Loucy (cell line): ENCODE results near the gene MYF6.

Experiments used
- H2AFZ ChIP-seq: fragments of 200-600 bp; sonication (generic); 2 replicates; pipeline ENCODE4 v1.6.0; 2016; ENCODE audit warnings: antibody characterized with exemption, mild to moderate bottlenecking, low read length, moderate library complexity
- H3F3A ChIP-seq: fragments of 200-600 bp; 2 replicates; pipeline ENCODE4 v1.6.0; 2016; ENCODE audit warnings: antibody characterized with exemption, low read depth, mild to moderate bottlenecking
- H3K27me3 ChIP-seq: fragments of 200-600 bp; sonication (generic); 2 replicates; pipeline ENCODE4 v1.6.1; 2014; ENCODE audit warnings: low read length, mild to moderate bottlenecking; ENCODE audit not compliant: insufficient read depth, poor library complexity, severe bottlenecking
- H3K36me3 ChIP-seq: fragments of 200-600 bp; sonication (generic); 2 replicates; pipeline ENCODE4 v1.6.1; 2016; ENCODE audit warnings: low read length; ENCODE audit not compliant: insufficient read depth
- H3K4me1 ChIP-seq: fragments of 200-600 bp; sonication (generic); 2 replicates; pipeline ENCODE4 v1.5.1; 2014; ENCODE audit warnings: low read length, mild to moderate bottlenecking; ENCODE audit not compliant: insufficient read depth, poor library complexity, severe bottlenecking
- H3K4me2 ChIP-seq: fragments of 200-600 bp; sonication (generic); 2 replicates; pipeline ENCODE4 v1.6.0; 2014; ENCODE audit warnings: antibody characterized with exemption, low read length, low read depth, mild to moderate bottlenecking; ENCODE audit not compliant: poor library complexity, severe bottlenecking
- H3K4me3 ChIP-seq: fragments of 200-600 bp; sonication (generic); 2 replicates; pipeline ENCODE4 v1.5.1; 2014; ENCODE audit warnings: low read length, mild to moderate bottlenecking, mixed read lengths; ENCODE audit not compliant: poor library complexity, severe bottlenecking
- H3K79me2 ChIP-seq: fragments of 200-600 bp; sonication (generic); 2 replicates; pipeline ENCODE4 v1.6.1; 2014; ENCODE audit warnings: low read length; ENCODE audit not compliant: insufficient read depth
- H3K9ac ChIP-seq: fragments of 200-600 bp; sonication (generic); 2 replicates; pipeline ENCODE4 v1.6.0; 2014; ENCODE audit warnings: mild to moderate bottlenecking, low read depth, low read length, moderate library complexity; ENCODE audit not compliant: poor library complexity, severe bottlenecking
- H3K9me2 ChIP-seq: fragments of 200-600 bp; sonication (generic); replicated peaks from 2 replicates; pipeline ENCODE4 v1.6.1; 2016; ENCODE audit warnings: low read depth, low read length, mixed read lengths
- H3K9me3 ChIP-seq: fragments of 200-600 bp; sonication (generic); 2 replicates; pipeline ENCODE4 v1.6.1; 2014; ENCODE audit warnings: mild to moderate bottlenecking, antibody characterized with exemption, low read length, low read depth; ENCODE audit not compliant: insufficient read depth
- H4K20me1 ChIP-seq: fragments of 200-600 bp; sonication (generic); 2 replicates; pipeline ENCODE4 v1.6.0; 2014; ENCODE audit warnings: antibody characterized with exemption, low read length, mild to moderate bottlenecking; ENCODE audit not compliant: insufficient read depth, poor library complexity, severe bottlenecking
- CTCF ChIP-seq: fragments of 200-600 bp; sonication (generic); conservative IDR thresholded peaks from 2 replicates; pipeline ENCODE4 v1.5.1; 2014; ENCODE audit warnings: mild to moderate bottlenecking, antibody characterized with exemption, low read length
- EZH2phosphoT487 ChIP-seq: fragments of 200-600 bp; IDR thresholded peaks from 2 replicates; pipeline ENCODE4 v1.6.1; 2018; ENCODE audit warnings: antibody characterized with exemption, mild to moderate bottlenecking, moderate library complexity, borderline replicate concordance

The MYF6 gene

GRCh38 chr12:80710727-80711449, 3.5 kb downstream of the MYF6 start:
- H3K4me3 ChIP-seq, result no peak overlapping the region
- no peaks in the 10 kb centered on the region; the same call in 1 of the 2 replicates for H3K9me3 ChIP-seq
- H3K36me3 ChIP-seq, result no peaks in the 10 kb centered on the region
- no peak overlapping the region for H3K9ac ChIP-seq
- H4K20me1 ChIP-seq, result no peaks in the 10 kb centered on the region
- H3K4me1 ChIP-seq, result no peaks in the 10 kb centered on the region
- H3K79me2 ChIP-seq, result no peaks in the 10 kb centered on the region
- no peak overlapping the region for H3K4me2 ChIP-seq
- H3K9me2 ChIP-seq, result no peaks in the 10 kb centered on the region
- no peak for TF ChIP-seq EZH2phosphoT487
- TF ChIP-seq CTCF, result no peak
- H3K27me3 ChIP-seq, result no peaks in the 10 kb centered on the region
- H2AFZ ChIP-seq, result no peak overlapping the region
- H3F3A ChIP-seq, result no peaks in the 10 kb centered on the region

GRCh38 chr12:80711866-80712265, 4.4 kb downstream of the MYF6 start:
- Histone ChIP-seq H3K27me3 (no peaks in the 10 kb centered on the region), H3K9me3 (no peaks in the 10 kb centered on the region; the same call in 1 of the 2 replicates), H3K4me2 (no peak overlapping the region), H4K20me1 (no peaks in the 10 kb centered on the region), H3K79me2 (no peaks in the 10 kb centered on the region), H3K4me3 (no peak overlapping the region), H2AFZ (no peak overlapping the region), H3K4me1 (no peaks in the 10 kb centered on the region), H3F3A (no peaks in the 10 kb centered on the region), H3K9ac (no peak overlapping the region), H3K36me3 (no peaks in the 10 kb centered on the region), H3K9me2 (no peaks in the 10 kb centered on the region)
- TF ChIP-seq EZH2phosphoT487 (no peak), CTCF (no peak)

GRCh38 chr12:80712866-80713265, 5.4 kb downstream of the MYF6 start:
- TF ChIP-seq CTCF (no peak), EZH2phosphoT487 (no peak)
- Histone ChIP-seq H3K79me2 (no peaks in the 10 kb centered on the region), H2AFZ (no peak overlapping the region), H3K9me3 (no peaks in the 10 kb centered on the region; the same call in 1 of the 2 replicates), H3K9ac (no peak overlapping the region), H3K27me3 (no peaks in the 10 kb centered on the region), H3K4me1 (no peaks in the 10 kb centered on the region), H4K20me1 (no peaks in the 10 kb centered on the region), H3F3A (no peaks in the 10 kb centered on the region), H3K9me2 (no peaks in the 10 kb centered on the region), H3K36me3 (no peaks in the 10 kb centered on the region), H3K4me3 (no peak overlapping the region), H3K4me2 (no peak overlapping the region)
